Subcutaneous abdominal adipose tissue (tissue), 5 donors: Measurements from ENCODE around the gene TMEFF2.

ENCODE experiments used
- H3K27ac ChIP-seq: one replicate; pipeline ENCODE4 v1.7.0; 2013; ENCODE audit warnings: low read depth, mild to moderate bottlenecking, inconsistent platforms, low read length, moderate library complexity
- H3K27me3 ChIP-seq, 5 donors: one replicate each; pipeline ENCODE4 v1.7.0; 2013; ENCODE audit warnings: low read length in 5 of 5, inconsistent platforms in 1 of 5; ENCODE audit not compliant: control insufficient read depth in 5 of 5, insufficient read depth in 4 of 5
- H3K36me3 ChIP-seq, 5 donors: one replicate each; pipeline ENCODE4 v1.7.0; 2013; ENCODE audit warnings: low read length in 5 of 5; ENCODE audit not compliant: control insufficient read depth in 5 of 5, insufficient read depth in 5 of 5
- H3K4me1 ChIP-seq, 5 donors: one replicate each; pipeline ENCODE4 v1.7.0; 2013; ENCODE audit warnings: low read length in 5 of 5, mild to moderate bottlenecking in 3 of 5, moderate library complexity in 1 of 5; ENCODE audit not compliant: control insufficient read depth in 5 of 5, insufficient read depth in 5 of 5
- H3K4me3 ChIP-seq, 5 donors: one replicate each; pipeline ENCODE4 v1.7.0; 2013; ENCODE audit warnings: low read length in 5 of 5, low read depth in 1 of 5
- H3K9ac ChIP-seq, 5 donors: one replicate each; pipeline ENCODE4 v1.7.0; 2013; ENCODE audit warnings: low read length in 5 of 5, mild to moderate bottlenecking in 4 of 5, moderate library complexity in 3 of 5
- H3K9me3 ChIP-seq, 5 donors: one replicate each; pipeline ENCODE4 v1.7.0; 2013; ENCODE audit warnings: low read length in 5 of 5; ENCODE audit not compliant: control insufficient read depth in 5 of 5
- donor health status: healthy.
- donor health status: healthy.
- donor health status: healthy.
- donor health status: healthy.
- donor health status: healthy.

The TMEFF2 gene

DNA sequence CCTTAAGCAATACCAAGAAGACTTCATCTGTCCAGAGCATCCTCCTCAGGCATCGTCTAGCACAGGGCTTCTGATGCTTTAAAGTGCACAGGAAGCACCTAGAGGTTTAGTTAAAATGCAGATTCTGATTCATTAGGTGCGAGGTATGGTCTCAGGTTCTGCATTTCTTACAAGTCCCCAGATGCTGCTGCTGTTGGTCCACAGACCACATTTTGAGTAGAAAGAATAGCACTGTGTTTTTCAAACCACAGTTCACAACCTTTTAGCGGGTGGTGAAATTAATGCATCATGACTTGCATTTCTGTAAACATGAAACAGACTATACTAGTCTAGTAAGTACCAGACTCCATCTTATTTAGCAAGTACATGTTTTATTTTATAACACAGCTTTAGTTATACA lies 134.6 kb downstream of the TMEFF2 start:
- H3K4me1 ChIP-seq = no peaks in the 10 kb centered on the region
- no peaks in the 10 kb centered on the region for H3K36me3 ChIP-seq
- H3K9me3 ChIP-seq = no peaks in the 10 kb centered on the region
- no peak overlapping the region for H3K27ac ChIP-seq
- H3K4me3 ChIP-seq = no peak overlapping the region
- H3K9ac ChIP-seq = no peak overlapping the region
- H3K27me3 ChIP-seq = no peaks in the 10 kb centered on the region

DNA sequence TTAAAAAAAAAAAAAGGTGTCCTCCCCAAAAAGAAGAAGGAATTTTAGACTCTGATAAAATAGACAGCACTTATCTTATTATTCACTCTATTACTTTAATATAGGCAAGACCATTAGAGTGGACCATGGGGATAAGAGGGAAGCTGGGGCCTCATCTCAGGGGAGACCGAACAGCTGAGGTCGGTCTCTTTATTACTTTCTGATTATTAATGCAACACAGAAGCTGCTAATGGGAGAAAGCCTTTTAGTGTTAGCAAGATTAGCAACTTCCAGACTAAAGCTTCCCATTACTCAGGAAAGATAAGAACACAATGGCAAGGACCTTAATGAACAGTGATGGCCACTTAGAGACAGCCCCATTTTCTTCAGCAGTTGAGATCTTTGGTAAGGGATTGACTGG lies 135.5 kb downstream of the TMEFF2 start:
- H3K4me1 ChIP-seq = no peaks in the 10 kb centered on the region
- H3K4me3 ChIP-seq = no peak overlapping the region
- no peaks in the 10 kb centered on the region for H3K36me3 ChIP-seq
- no peaks in the 10 kb centered on the region for H3K27me3 ChIP-seq
- H3K27ac ChIP-seq = no peak overlapping the region
- H3K9me3 ChIP-seq = no peaks in the 10 kb centered on the region
- no peak overlapping the region for H3K9ac ChIP-seq

DNA sequence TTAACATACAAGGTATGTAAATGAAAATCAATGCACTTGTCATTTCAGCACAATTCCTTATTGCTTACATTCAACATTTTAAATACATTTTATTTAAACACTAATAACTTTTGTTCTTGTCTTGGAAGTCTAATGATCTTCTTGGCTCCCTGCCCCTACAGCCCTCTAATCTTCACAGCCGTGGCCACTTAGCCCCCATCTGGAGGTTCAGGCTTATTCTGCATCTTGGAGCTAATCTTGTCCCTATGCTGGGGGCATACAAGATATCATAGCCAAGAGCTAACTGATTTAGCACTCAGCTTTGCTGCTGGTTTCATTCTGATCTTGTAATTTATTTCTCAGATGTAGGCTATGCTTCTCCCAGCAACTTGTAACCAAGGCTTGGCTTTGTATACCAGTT lies 140.8 kb downstream of the TMEFF2 start:
- no peaks in the 10 kb centered on the region for H3K4me1 ChIP-seq
- H3K27ac ChIP-seq = no peak overlapping the region
- H3K36me3 ChIP-seq = no peaks in the 10 kb centered on the region
- H3K27me3 ChIP-seq = no peaks in the 10 kb centered on the region
- H3K9ac ChIP-seq = no peak overlapping the region
- H3K4me3 ChIP-seq = no peak overlapping the region
- H3K9me3 ChIP-seq = no peaks in the 10 kb centered on the region

DNA sequence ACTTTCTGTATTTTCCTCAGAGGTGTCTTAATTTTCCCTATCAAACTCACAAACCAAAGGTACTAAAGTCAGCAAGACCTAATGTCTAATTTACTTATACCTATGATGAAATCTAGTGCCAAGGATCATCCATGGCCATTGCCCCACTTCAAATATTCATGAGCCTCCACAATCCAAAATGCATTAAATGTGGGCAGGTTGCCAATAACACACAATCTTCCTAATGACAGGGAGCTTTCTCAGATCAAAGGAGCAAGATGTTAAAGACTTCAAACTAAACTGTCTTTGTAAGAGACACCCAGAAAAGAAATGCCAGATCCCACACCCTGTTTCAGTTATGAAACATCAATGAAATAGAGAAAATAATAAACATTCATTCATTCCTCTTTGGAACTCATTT lies 143.2 kb downstream of the TMEFF2 start:
- no peaks in the 10 kb centered on the region for H3K4me1 ChIP-seq
- H3K36me3 ChIP-seq = no peaks in the 10 kb centered on the region
- no peaks in the 10 kb centered on the region for H3K27me3 ChIP-seq
- H3K9me3 ChIP-seq = no peaks in the 10 kb centered on the region
- H3K9ac ChIP-seq = no peak overlapping the region
- H3K4me3 ChIP-seq = no peak overlapping the region
- H3K27ac ChIP-seq = no peak overlapping the region

DNA sequence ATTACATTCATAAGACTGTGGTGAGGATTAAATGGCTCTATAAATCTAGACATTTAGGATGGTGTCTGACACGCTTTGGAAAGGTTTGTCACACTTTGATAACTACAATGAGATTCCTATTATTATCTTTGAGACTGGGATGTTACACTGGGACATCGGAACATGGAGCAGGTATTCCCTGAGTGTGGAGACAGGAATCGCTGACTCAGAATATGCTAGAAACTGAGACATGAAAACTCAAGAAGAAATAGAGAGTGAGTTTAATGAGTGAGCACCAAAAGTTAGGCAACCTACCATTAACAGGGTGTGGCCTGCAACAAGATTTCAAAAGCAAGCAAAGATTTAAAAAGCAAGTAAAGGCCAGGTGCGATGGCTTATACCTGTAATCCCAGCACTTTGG lies 145.4 kb downstream of the TMEFF2 start:
- H3K9me3 ChIP-seq = no peaks in the 10 kb centered on the region
- H3K27ac ChIP-seq = no peak overlapping the region
- H3K4me3 ChIP-seq = no peak overlapping the region
- no peaks in the 10 kb centered on the region for H3K4me1 ChIP-seq
- no peaks in the 10 kb centered on the region for H3K36me3 ChIP-seq
- H3K27me3 ChIP-seq = no peaks in the 10 kb centered on the region
- H3K9ac ChIP-seq = no peak overlapping the region

- Histone ChIP-seq H3K9me3 (no peaks in the 10 kb centered on the region), H3K9ac (no peak overlapping the region), H3K27me3 (no peaks in the 10 kb centered on the region), H3K4me1 (no peaks in the 10 kb centered on the region), H3K27ac (no peak overlapping the region), H3K36me3 (no peaks in the 10 kb centered on the region), H3K4me3 (no peak overlapping the region)
These were observed 147.2 kb downstream of the TMEFF2 start for GRCh38 chr2:192047315-192048107.

GRCh38 chr2:192044496-192044895 lies 150.2 kb downstream of the TMEFF2 start:
- Histone ChIP-seq H3K27ac (no peak overlapping the region), H3K9me3 (no peaks in the 10 kb centered on the region), H3K4me1 (no peaks in the 10 kb centered on the region), H3K9ac (no peak overlapping the region), H3K27me3 (no peaks in the 10 kb centered on the region), H3K4me3 (no peak overlapping the region), H3K36me3 (no peaks in the 10 kb centered on the region)

- Histone ChIP-seq H3K27me3 (no peaks in the 10 kb centered on the region), H3K9ac (no peak overlapping the region), H3K4me1 (no peaks in the 10 kb centered on the region), H3K4me3 (no peak overlapping the region), H3K36me3 (no peaks in the 10 kb centered on the region), H3K9me3 (no peaks in the 10 kb centered on the region), H3K27ac (no peak overlapping the region)
These were observed 151.4 kb downstream of the TMEFF2 start for GRCh38 chr2:192043216-192043870.

DNA sequence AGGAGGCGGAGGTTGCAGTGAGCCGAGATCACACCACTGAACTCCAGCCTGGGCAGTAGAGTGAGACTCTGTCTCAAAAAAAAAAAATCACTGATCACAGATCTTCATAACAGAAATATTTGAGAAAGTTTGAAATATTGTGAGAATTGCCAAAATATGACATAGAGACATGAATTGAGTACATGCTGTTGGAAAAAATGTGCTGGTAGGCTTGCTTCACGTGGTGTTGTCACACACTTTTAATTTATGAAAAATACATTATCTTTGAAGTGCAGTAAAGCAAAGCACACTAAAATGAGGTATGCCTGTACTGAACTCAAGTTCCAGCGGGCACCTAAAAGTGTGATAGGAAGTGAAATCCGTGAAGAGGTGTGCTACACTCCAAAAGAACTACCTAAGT lies 152.6 kb downstream of the TMEFF2 start:
- Histone ChIP-seq H3K27me3 (no peaks in the 10 kb centered on the region), H3K9ac (no peak overlapping the region), H3K4me1 (no peaks in the 10 kb centered on the region), H3K9me3 (no peaks in the 10 kb centered on the region), H3K27ac (no peak overlapping the region), H3K36me3 (no peaks in the 10 kb centered on the region), H3K4me3 (no peak overlapping the region)

DNA sequence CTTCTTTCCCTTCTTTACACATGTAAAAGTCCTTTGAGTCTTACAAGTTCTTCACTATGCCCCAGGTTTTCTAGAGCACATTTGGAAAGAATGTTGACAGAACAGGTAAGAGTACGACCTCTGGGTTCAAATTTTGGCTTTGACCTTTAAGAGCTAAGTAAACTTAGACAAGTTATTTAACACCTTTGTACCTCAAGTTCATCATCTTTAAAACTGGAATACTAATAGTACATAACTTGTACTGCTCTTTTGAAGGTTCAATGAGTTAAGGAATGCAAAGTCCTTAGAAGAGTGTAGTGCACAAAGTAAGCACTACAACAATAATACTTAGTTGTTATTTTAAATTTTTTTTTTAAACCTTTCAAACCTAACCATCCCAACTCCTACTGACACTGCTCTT lies 156.6 kb downstream of the TMEFF2 start:
- Histone ChIP-seq H3K27me3 (no peaks in the 10 kb centered on the region), H3K4me1 (no peaks in the 10 kb centered on the region), H3K4me3 (no peak overlapping the region), H3K9me3 (no peaks in the 10 kb centered on the region), H3K27ac (no peak overlapping the region), H3K9ac (no peak overlapping the region), H3K36me3 (no peaks in the 10 kb centered on the region)
